OCI-LY1 (cell line): ENCODE measurements around the gene PI4KB.

Experiments
- EZH2 ChIP-seq: fragments of 200-600 bp; sonication (generic), shearing (Covaris generic); IDR thresholded peaks from 2 replicates; pipeline ENCODE4 v1.8.0; 2017; ENCODE audit warnings: borderline replicate concordance, mixed run types, mild to moderate bottlenecking, antibody characterized with exemption, low read length, moderate library complexity, mixed read lengths
- TF ChIP-seq, protein P1 (sequence below): fragments of 200-600 bp; sonication (generic), shearing (Covaris generic); IDR thresholded peaks from 2 replicates; pipeline ENCODE4 v1.5.1; 2017; ENCODE audit warnings: mild to moderate bottlenecking, antibody characterized with exemption, low read length, moderate library complexity, mixed read lengths

DNA sequence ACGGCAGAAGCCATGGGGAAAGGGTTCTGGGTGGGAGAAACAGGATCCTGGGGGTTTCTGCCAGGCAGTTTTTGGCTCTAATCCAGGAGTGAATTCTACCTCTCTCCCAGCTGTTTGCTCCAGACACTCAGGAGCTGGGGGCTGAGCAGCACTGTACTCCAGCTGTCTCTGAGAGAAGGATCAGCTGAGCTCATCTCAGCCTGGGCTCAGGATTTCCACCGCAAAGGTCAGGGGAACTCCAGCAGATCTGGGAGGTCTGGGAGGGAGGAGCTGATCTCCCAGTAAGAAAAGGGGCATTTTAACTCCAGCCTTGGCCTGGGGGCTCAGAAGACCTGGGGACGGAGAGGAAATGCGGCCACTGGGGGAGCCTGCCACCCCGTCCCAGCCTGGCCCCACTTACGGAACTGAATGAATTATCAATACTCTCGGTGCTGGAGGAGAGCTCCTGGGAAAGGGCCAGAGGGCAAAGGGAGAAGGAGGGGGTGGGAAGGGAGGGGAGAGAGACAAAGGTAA lies 17.3 kb downstream of the PI4KB start:
- TF ChIP-seq, protein P1, sequence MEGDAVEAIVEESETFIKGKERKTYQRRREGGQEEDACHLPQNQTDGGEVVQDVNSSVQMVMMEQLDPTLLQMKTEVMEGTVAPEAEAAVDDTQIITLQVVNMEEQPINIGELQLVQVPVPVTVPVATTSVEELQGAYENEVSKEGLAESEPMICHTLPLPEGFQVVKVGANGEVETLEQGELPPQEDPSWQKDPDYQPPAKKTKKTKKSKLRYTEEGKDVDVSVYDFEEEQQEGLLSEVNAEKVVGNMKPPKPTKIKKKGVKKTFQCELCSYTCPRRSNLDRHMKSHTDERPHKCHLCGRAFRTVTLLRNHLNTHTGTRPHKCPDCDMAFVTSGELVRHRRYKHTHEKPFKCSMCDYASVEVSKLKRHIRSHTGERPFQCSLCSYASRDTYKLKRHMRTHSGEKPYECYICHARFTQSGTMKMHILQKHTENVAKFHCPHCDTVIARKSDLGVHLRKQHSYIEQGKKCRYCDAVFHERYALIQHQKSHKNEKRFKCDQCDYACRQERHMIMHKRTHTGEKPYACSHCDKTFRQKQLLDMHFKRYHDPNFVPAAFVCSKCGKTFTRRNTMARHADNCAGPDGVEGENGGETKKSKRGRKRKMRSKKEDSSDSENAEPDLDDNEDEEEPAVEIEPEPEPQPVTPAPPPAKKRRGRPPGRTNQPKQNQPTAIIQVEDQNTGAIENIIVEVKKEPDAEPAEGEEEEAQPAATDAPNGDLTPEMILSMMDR, result no peak
- no peak for TF ChIP-seq EZH2
